Measurements from ENCODE around the gene TNS1.

Gene TNS1

DNA sequence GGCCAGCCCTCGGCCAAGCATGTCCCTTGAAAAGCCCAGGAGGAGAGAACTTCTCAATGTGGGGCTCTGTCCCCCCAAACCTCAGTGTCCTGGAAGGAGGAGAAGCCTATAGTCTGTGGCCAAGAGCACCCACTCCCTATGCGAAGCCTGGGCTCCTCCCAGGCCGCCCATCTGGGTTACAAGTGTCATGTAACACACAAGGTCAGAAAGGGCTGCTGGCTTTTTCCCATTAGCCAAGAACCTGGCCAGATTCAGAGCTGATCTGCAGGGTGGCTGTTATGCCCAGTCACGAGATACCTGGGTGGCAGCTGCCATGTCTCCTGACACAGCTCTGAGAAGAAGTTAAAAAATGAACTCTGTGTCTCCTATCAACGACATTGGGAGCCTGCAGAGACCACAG, 170.7 kb downstream of the TNS1 start:
- DNase-seq (ENCODE audit: low read depth): no peak

DNA sequence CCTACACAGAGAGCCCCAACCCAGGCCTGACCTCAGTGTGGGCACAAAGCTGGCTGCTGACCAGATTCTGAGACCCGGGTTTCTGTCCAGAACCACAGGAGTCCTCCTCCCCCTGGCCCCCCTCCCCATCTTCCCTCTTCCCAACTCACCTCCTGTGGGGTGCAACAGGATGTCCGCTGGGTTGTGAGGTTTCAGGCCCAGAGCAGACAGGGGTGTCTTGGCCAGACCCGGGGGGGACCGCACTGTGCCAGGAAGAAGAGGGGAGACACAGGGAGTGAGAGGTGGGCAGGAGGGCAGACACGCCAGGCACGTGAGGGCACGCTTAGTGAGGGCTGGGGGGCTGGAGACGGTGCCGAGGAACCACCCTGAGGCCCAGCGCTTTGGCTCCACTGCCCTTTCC, 171.5 kb downstream of the TNS1 start:
- no peak for DNase-seq (ENCODE audit: low read depth)

DNA sequence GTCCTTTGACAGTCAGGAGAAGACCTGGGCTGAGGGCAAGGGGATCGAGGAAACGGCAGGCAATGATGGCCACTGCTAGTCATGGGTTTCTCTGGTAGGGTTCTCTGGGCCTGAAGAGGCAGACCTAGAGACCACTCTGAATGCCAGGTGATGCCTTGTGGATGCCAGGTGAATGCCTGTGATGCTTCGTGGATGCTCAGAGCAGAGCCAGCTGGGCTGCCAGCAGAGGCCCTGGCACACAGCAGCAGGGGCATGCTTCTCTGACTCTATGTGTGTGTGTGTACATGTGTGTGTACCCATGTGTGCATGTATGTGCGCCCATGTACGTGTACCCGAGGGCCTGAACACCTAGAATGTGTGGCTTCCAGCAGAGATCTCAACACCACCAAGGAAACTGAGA, 172.0 kb downstream of the TNS1 start:
- no peak for DNase-seq (ENCODE audit: low read depth)

DNA sequence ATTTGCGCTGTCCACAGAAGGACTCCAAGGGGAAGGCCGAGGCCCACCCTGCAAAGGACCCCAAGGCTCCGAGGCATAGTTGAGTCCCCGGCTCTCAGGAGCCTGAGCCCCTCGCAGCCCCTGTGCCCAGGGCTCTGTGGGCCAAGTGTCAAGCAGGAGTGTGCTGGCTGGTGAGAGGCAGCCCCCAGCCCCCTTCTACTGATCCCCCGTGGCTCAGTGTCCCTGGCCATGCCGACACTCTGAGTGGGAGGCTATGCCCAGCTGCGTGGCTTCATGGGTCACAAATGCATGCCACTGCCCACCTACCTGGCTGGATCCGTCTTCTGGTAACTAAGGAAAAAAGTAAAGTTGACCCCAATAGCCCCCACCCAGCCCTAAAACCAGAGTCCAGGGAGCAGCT, 172.7 kb downstream of the TNS1 start:
- DNase-seq (ENCODE audit: low read depth): no peak

DNA sequence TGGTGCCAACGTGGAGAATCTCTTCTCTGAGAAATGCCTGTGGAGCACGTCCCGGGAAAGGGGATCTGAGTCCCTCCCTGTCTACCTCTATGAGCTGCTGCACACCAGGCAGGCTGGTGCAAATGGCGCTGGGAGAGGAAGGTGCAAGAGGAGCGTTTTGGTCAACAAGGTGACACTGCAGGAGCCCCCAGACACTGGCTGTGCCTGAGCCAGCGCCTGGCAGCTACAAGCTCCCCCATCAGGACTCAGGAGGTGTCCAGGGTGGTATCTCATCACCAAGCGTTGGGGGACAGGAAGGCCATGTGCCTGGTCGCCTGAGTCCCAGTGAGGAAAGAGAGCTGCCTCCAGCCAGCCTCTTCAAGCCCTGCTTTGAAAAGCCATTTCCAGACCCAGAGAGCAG, 173.4 kb downstream of the TNS1 start:
- no peak for DNase-seq (ENCODE audit: low read depth)

DNA sequence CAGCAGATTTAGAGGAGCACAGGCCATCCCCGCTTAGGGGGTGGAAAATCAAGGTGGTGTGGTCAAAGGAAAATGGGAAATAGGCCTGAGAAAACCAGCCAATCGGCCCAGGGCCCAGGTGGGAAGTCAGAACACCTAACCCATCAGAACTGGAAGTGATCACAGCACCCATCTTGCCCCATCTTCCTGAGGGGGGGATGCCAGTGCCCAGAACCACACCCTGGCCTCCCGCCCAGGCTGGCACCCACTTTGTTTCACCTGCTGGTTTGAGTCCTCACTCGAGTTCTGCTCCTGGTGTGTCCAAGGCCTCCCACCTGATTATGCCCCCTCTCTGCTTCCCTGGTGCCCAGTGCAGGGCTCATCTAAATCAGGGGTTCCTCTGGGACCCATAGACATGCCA, 174.5 kb downstream of the TNS1 start:
- no peak for DNase-seq (ENCODE audit: low read depth)

DNA sequence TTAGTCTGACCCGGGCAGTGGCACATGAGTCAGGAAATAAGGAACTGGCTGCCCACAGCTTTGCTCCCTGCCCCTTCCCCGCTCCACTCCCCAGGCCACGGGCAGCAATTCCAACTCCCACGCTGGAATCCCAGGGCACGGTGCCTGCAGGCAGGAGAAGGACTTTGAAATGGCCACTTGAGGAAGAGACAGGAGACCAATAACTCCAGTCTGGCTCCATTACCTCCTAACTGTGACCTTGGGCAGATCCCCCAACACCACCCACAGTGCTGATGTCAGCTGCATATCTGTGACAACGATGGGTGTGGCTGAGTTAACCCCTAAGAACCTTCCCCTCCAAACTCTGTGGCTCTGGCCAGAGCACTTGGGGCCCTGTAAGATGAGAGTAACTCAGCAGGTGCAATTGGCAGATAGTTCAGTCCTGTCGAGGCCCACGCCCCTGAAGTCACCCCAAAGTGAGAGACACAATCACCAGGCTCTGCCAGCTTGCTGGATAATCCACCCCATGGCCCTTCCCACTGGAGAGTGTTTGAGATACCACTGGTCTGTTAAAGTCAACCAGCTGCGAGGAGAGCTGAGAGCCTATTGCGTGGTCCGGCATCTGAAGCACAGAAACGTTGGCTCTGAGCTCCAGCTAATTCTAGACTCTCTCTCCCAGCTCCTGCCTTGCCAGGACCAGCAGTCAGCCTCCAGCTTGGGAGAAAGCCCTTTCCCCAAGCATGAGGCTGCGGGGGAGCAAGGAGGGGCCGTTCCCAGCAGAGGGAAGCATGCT, 175.2 kb downstream of the TNS1 start:
- DNase-seq (ENCODE audit: low read depth): no peak

DNA sequence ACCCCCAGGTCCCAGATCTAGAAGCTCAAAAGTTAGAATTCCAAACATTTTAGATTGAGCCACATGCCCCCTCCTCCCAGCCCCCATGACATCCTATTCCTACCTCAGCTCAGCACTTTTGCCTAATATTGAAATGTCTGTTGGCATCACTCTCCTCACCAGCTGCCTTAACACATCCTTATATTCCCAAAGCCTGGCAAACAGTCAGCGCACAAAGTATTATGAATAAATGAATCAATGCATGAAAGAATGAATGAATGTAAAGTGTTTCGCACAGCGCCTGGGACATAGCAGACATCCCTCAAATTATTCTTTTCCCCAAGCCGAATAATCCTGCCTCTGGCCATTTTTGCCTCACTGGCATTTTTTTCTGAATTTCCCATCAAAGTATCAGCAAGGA, 175.8 kb downstream of the TNS1 start:
- no peak for DNase-seq (ENCODE audit: low read depth)

DNA sequence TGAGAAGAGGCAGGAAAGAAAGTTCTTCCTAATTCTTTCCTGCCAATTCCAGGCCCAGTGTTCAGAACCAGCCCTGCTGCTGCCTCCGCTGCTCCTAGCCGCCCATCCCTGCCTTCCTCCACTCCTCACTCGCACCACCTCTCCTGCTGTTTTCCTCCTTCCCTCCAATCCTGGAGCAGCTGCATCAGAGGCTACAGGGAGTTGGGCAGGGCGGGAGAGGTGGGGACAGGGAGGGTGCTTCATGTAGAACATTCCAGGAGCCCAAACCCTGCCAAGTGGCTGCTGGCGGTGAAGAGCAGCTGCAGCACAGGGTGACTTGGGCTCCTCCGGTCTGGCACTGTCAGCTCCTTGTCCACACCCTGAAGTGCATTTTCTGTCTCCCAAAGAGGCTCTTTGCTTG, 176.3 kb downstream of the TNS1 start:
- no peak for DNase-seq (ENCODE audit: low read depth)

DNA sequence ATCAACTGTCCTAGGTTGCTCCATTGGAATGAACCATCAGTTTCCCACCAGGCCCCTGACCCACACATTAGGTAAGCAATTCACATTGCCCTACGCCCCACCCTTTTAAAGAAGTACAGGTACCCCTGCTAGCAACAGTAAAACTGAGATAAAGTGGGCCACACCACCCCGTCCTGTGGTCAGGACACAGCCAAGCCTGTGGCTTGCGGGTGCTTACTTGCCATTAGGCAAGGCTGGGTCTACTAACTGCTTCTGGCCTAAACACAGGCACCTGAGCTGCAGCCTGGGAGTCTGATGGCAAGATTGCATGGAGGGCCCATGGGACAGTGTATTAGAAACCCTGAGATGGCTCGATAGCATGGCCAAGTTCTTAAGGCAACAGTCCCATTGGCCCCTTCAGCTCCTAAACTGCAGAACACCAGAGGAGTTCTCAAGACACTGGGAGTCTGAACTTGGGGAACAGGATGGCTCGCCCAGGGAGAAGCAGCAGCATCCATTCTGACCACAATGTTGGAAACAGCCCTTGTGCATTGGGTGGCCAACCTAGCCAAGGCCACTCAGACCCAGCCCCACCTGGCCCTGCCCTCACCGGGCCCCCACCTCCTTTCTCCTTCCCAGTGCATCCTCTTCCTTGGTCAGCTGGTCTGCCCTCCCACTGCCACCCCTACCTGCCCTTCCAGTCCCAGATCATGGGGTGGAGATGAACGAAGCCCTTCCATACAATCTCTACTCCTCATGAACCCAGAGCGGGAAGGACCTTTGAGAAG, 177.1 kb downstream of the TNS1 start:
- DNase-seq (ENCODE audit: low read depth): no peak

DNA sequence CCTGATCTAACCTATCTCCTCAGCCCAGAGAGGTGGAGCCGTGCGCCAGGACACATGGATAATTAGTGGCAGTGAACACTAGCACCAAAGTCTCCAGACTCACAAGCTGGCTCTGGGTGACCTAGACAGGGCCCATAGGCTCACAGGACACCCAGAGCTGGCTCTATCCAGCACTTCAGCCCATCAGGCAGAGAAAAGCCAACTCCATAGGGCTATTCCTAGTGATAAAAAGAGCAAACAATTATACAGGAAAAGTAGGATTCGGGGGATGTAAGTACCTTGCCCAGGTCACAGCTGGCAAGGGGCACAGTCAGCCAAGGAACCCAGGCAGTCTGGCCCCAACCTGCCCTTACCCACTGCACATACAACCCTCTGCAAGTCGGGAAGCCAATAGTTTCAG, 178.6 kb downstream of the TNS1 start:
- no peak for DNase-seq (ENCODE audit: low read depth)

DNA sequence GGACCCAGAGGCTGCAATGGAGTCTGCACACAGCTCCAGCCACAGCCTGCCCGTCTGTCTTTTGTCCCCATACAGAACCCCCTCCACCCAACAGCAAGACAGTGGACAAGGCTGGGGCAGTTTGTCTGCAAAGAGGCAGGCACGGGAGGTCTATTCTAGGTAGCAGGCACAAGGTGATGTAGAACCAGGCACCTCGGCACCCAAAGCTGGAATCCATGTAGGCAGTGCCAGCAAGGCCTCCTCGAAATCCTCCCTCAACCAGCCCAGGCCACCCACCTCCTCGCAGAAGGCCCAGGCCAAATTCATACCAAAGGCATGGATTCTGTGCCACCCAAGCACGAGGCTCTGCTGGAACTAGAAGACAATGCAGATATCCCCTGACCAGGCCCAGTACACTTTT, 179.2 kb downstream of the TNS1 start:
- no peak for DNase-seq (ENCODE audit: low read depth)

DNA sequence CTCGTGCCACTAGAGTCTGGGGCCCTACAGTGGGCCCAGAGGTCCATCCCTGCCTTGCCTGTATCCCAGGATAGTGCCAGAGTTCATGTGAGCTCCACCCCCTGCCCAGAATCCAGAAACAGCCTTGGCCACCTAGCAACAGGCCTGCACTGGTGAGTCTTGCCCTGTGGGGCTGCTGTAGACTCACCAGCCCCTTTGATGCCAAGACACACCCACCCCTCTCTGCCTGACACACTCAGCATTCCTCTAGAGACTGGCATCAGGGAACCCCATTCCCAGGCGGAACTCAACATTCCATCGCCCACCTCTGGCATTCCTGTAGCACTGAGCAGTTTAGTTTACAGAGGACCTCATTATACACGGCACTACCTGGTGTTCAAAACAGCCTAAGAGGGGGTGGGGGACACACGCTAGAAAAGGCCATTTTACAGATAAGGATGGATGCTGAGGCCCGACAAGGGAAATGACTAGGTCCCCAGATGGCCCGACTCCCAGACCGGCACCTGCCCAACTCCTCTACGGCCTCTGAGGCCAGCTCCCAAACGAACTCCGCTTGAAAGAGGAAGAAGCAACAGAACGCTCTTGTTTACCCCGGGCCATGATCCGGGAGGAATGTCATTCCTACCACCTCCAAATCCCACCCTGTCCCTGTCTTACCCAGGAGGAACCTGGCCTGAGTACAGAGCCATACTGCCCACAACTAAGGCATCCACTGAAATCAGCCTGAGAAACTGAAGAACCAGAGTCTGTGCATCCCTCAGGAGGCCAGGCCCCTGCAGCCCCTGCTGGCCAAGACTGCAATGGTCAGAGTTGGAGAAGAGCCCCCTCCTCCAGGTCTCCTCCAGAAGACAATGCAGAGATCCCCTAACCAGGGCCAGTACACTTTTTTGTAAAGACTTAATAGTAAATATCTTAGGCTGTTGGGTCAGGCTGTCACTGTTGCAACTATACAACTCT, 180.2 kb downstream of the TNS1 start:
- DNase-seq (ENCODE audit: low read depth): no peak

DNA sequence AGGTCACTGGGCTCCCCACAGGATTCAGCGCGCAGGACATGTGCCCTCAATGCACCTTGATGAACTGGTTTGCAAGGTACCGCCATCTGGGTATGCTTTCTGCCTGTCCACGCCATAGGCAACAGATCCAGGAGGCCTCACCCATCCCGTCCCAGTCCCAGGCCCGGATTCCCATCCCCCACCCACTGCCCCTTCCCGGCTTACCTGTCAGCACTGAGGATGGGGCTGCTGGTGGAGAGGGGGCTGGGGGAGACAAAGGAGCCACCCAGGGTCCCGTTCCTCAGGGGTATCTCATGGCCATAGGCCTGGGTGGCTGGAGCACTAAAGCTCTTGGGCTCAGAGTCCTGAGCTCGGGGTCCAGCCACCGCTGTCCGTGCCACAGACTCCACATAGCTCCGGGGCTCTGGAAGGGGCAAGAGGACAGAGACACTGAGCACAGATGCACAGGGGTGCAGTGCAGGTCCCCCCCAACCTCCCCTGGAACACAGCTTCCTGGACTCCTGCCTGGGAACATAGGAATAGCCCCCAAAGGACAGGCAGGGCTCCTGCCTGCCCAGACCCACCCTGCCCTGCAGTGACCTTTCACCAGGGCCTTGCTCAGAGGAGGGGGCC, 181.2 kb downstream of the TNS1 start:
- no peak for DNase-seq (ENCODE audit: low read depth)

DNA sequence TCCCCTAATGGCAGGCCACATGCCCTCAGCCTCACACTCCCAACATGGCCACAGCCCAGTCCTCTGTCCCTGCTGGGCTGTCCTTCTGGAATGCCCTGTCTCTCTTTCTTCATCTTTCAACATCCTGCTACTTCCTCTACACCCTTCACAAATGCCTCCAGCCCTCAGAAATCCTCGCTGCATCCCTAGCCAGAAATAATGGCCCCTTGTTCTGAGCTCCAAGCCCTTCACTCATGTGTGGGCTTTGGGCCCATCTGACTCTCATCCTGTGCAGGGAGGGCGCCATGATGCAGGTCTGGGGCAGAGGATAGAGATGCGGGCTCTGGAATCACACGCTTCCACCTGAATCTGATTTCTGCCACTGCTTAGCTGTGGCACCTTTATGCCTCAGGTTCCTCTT, 181.9 kb downstream of the TNS1 start:
- no peak for DNase-seq (ENCODE audit: low read depth)

DNA sequence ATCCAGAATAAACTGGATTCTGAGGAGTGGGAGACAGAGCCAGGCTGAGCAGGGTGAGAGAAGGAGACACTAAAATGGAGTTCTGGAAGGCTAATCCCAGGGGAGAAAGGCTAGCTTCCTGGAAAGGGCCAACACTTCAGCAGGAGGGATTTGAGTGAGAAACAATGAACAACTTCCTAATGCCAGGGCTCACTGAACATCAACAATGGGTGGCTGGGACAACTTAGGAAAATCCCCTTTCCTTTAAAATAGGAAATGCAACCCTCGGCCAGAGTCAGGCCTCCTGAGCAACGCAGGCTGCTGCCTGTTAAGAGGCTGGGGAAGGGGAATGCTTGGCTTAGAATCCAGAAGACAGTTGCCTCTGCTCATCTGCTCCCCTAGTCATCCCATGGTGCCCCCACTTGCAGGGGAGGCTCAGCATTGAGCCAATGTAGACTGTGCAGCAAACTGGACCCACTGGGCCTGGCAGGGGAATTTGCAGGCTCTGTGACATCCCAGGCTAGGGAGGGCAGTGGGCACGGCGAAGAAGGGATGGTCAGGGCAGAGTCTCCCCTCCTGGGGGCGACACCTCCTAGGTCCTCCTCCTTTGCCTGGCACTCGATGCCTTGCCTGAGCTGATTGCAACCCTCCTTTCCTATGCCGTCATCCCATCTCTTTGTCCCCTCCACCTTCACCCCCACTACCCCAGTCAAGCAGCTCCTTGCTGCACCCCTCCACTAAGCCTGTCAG, 182.5 kb downstream of the TNS1 start:
- DNase-seq (ENCODE audit: low read depth): no peak

DNA sequence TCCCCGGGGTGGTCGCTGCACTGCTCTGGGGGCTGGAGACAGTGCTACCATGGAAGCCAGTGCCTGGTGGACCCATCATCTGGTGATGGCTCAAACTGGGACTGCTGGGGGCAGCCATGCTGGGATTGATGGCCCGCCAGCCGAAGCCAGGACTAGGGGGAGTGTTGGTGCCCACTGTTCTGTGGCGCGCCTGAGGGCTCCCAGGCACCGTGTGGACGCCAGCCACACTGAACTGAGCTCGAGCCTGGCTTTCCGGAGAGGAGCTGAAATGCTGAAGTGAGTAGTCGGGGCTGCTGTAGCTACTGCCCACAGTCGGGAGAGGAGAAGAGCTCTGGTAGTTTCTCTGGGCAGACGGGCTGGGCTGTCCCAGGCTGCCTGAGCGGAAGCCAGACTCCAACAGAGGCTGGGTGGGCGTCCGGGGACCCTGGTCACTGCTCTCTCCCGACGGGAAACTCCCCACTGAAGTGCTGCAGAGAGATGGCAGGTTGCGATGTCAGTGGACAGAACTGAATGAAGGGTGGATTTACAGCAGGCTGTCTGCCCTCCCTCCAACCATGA, 184.4 kb downstream of the TNS1 start:
- DNase-seq (ENCODE audit: low read depth): no peak

DNA sequence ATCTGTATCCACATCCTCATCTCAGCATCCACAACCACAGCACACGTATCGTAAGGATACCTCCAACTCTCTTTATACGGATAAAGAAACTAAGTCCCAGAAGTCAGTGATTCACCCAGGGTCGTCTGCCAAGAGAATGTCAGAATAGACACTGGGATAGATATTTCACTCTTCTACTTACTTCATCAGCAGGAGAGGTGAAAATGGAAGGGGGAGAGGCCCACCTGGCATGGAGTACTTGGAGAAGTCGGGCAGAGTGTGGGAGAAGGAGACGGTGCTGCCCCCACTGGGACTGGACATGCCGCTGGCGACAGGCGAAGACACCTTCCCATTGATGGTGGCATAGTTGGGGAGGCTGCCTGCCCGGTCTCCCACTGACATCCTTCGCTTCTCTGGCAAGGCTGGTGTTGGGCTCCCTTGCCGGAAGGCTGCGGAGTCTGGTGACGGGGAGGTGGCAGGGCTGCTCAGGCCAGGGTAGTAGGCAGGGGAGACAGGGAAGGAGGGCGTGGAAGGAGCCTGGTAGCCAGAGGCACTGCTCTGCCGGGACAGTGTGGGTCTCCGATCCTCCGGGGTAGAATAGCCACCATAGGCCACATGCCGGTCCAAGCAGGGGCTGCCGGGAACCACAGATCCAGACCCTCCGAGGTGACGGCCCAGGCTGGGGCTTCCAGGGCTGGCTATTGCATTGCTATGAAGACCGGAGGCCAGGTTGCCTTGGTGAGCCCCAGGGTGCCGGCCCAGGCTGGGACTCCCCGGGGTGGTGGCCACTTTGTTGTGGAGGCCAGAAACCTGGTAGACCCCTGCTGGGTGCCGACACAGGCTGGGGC, 185.1 kb downstream of the TNS1 start:
- DNase-seq (ENCODE audit: low read depth): no peak

DNA sequence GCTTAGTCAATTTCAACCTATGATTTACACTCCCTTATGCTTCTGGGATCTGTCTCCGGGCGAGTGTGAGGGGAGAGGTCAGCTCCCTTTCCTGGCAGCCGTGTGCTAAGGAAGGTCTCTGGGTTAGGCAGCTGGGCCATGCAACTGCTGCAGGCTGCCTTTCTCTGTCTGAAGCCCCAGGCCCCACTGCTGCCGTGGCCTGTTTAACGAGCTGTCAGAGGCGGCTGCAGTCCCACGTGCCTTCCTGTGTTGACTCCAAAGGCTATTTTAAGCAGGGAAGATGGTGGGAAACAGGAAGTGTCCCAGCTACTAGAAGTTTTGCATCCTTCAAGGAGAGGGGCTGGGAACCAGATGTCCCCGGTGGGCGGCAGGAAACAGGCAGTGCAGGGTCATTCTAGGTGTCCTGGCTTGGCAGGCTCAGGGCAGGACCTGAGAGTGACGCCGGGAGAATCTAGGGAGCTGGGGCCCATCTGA, 186.4 kb downstream of the TNS1 start:
- DNase-seq (ENCODE audit: low read depth): no peak

DNA sequence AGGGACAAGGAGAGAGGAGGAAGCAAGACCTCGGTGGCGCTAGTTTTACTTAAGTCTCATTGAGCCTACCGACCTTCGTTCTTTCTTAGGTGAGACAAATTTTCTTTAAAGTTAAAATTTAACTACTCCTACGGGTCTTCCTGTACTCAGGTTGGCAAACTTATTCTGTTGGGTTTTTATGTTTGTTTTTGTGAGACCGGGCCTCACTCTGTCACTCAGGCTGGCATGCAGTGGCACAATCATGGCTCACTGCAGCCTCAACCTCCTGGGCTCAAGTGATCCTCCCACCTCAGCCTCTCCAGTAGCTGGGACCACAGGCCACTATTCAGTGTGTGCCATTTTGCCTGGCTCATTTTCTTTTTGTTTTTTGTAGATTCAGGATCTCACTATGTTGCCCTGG, 189.0 kb downstream of the TNS1 start:
- DNase-seq (ENCODE audit: low read depth): no peak

Measured in fibroblast of gingiva (primary cell).